ENCODE data around the gene SECISBP2.
"Not testable (repeated sequence)": the region's sequence is repeated elsewhere in the genome, so short reads cannot be mapped to it uniquely, and the experiment has no call there.

Gene SECISBP2

DNA sequence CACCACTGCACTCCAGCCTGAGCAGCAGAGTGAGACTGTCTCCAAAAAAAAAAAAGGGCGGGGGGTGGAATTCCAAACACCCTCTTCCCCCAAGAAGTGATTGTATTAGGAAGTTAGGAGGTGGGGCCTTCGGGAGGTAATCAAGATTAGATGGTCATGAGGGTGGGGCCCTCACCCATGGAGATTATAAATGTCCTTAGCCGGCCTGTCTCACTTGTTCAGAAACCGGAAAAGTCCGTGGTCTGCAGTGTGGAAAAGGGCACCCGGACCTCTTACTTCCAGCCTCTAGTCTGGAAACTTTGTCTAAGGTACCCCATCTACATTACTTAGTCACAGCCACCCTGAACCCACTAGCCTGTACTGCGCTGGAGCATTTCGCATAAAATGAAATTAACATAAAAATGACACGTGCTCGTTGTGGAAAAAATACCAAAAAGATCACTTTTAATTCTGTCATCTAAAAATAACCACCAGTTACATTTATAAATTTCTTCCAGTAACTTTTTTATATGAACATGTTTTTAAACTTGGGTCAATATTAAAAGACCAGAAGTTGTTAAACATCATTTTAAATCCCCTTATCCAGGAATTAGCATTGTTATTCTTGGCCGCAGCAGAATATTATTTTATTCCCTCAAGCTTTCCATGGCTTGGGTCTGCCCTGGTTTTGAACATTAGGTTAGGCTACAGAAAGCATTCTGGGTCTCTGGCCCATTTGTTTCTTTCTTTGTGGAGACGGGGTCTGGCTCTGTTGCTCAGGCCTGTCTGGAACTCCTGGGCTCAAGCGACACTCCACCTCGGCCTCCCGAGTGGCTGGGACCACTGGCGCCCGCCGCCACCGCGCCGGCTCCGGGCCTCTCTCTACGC is 8.5 kb upstream of the SECISBP2 start:
- no peak for DNase-seq

DNA sequence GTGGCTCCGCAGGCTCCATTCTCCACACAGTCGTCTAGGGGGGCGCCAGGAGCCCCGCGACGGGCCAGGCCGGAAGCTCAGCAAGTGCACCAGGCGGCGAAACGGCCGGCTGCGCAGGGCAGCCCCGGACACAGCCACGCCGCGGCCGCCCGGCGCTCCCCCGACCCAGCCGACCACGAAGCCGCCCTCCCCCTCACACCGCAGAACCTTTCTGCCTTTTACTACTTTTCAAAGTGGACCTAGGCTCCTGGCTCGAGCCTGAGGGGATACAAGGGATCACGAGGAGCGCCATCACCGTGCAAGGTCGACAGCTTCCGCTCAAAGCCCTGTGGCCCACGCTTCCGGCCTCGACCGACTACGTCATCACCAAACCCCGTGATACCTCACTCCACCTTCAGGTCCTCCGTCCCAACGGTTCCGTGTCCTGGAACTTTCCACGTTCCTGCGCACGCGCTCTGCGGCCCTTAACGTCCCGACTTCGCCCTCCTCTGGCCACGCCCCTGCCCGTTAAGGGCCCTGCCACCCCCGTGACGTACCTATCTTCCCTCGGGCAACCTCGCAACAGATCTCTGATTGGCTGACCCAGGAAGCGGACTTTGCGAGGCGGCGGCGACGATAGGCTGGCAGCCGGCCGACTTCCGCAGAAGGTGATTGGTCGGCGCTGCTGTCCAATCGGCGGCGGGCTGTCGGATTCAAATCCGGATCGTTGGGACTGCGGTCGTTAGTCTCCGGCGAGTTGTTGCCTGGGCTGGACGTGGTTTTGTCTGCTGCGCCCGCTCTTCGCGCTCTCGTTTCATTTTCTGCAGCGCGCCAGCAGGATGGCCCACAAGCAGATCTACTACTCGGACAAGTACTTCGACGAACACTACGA is 7.6 kb upstream of the SECISBP2 start, which contains the start of gene CKS2:
CKS2 (plus strand) TSS at position 721 of the 871 bp plus-strand sequence; CDS start at position 819, 98 bp downstream.
- DNase-seq, result peak; percentile 98

- DNase-seq, result no peak
Measured at GRCh38 chr9:89311346-89312221, 6.7 kb upstream of the SECISBP2 start.

DNA sequence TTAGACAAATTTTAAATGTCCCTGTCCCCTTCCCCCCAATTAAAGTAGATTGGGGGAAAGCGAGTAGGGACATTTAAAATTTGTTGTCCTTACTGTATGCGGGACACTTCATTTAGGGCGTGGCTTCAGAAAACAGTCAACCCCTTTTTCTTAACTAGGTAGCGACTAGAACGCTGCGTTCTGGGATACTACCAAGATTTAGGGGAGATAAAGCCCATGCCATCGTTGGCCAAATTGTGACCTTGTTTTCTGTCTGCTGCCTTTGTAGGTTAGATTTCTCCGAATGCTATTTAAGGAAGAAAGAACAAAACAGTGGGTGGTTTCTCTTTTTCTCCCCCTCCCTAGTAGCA is 6.1 kb upstream of the SECISBP2 start:
- DNase-seq, result no peak

- DNase-seq, result peak; percentile 21
Measured at GRCh38 chr9:89313842-89314241, 4.5 kb upstream of the SECISBP2 start.

- no peak for DNase-seq
Measured at GRCh38 chr9:89314955-89315354, 3.3 kb upstream of the SECISBP2 start.

- no peak for DNase-seq
Measured at GRCh38 chr9:89315482-89315881, 2.8 kb upstream of the SECISBP2 start.

DNA sequence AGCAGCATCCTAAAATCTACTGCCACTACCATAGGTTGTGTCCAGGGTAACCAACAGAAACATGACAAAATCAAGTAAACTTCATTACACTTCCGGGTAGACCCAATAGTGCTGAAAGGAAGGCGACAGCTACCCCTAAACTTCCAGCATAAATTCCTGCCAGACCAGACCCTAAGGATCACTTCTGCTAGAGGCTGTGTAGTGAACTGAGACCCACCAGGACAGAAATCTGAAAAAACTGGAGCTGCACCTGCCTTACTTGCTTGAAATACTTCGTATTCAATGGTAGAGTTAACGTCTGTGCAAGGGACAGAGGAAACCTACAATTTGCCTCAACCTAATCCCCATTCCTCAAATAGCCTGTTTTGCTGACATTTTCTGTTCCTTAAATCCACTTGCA is 1.0 kb upstream of the SECISBP2 start:
- DNase-seq, result no peak

GRCh38 chr9:89319015-89319905 is 960 bp downstream of the SECISBP2 start:
- DNase-seq, result no peak

DNA sequence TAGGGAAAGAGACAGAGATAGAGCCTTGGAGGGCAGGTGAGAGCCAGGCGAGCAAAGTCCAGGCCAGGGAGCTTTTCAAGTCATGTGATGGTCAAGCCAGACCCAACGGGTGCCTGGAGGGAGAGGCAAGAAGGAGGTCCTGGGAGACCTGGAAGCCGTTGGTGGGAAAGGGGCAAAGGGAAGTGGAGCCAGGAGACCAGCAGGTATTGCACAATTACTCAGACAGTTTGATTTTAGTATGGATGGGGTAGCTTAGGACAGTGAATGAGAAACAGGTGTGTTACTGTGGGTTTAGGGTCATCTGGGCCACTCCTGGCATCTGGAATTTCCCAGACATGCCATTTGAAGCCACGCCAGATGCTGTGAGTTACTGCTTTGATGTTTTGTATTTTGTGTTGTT is 5.1 kb downstream of the SECISBP2 start:
- no peak for DNase-seq

DNA sequence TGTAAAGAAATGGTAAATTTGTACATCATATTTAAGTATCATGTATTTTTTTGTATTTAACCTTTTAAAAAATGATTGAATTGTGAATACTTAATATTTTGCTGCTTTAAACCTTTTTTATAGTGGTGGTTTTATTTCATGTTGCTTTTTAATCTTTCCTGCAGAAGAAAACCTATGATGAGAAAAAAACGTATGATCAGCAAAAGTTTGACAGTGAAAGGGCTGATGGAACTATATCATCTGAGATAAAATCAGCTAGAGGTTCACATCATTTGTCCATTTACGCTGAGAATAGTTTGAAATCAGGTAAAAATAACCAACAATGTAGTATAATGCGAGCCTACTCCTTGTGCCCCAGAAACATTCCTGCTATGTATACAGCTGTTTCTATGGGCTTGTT is 7.4 kb downstream of the SECISBP2 start:
- no peak for DNase-seq

GRCh38 chr9:89328064-89328463 is 9.8 kb downstream of the SECISBP2 start:
- DNase-seq, result no peak

DNA sequence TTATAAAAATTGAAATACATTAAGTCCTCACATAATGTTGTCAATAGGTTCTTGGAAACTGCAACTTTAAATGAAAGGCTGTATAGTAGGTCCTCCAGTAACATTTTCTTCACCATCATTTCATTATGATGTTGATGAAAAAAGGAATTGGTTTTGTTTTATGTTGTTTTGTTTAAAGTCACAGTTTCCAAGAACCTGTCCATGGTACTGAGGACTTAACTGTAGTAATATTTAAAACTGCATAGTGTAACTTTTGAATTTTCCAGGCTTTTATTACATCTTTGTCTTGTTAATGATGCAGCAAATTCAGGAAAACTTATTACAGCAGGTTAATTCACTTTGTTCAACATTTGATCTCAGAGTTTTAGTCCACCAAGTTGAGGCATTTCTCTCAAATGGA is 11.6 kb downstream of the SECISBP2 start:
- DNase-seq, result no peak

- no peak for DNase-seq
Measured at GRCh38 chr9:89330513-89330912, 12.2 kb downstream of the SECISBP2 start.

DNA sequence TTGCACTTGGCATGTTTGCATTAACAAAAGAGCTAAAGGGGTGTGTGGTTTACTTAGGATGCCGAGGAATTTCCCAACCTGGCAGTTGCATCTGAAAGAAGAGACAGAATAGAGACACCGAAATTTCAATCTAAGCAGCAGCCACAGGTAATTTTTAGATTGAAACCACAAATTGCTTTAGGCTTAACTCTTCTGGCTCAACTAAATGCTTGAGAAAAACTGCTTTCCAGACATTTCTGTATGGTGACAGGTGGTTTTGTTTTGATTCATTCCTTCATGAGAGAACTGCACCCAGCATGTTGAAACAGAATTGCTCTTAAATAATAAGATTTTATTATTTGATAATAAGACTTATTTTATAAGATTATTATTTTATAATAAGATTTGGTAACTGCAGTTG is 21.5 kb downstream of the SECISBP2 start:
- DNase-seq, result no peak

GRCh38 chr9:89340332-89340731 is 22.0 kb downstream of the SECISBP2 start:
- no peak for DNase-seq

GRCh38 chr9:89342213-89342612 is 23.9 kb downstream of the SECISBP2 start:
- no peak for DNase-seq

- DNase-seq, result no peak
Measured at GRCh38 chr9:89342948-89343347, 24.6 kb downstream of the SECISBP2 start.

GRCh38 chr9:89343812-89344211 is 25.5 kb downstream of the SECISBP2 start:
- DNase-seq, result not testable (repeated sequence)

- DNase-seq, result no peak
Measured at GRCh38 chr9:89345476-89345875, 27.2 kb downstream of the SECISBP2 start.

DNA sequence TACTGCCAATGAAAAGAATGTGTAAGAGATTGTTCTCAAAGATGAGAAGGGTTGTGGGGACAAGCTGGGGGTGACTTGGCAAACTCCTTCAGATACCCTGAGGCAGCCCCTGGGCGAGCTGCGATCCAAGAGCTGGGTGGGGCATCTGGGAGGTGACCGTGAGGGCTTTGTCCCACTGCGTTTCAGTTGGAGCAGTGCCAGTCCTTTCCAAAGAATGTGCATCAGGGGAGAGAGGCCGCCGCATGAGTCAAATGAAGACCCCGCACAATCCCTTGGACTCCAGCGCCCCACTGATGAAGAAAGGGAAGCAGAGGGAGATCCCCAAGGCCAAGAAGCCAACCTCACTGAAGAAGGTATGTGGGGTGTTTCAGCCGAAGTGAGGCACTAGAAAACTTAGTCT is 28.4 kb downstream of the SECISBP2 start:
- no peak for DNase-seq

GRCh38 chr9:89347651-89348050 is 29.4 kb downstream of the SECISBP2 start:
- DNase-seq, result no peak

All from DMS 273 treated with DMSO at 0.1 percent for 48 hours (cell line).